HepG2 (cell line): ENCODE measurements around the gene CAPN11. TPM values are rescaled to one million over a fixed set of nuclear protein-coding genes. Genes with fewer than 3 reads are reported as not detected.

Experiments
- BHLHE40 ChIP-seq: IDR thresholded peaks from 2 replicates; pipeline ENCODE4 v1.6.1; 2011; ENCODE audit warnings: low read length, improper control_type of control experiment
- BRCA1 ChIP-seq: sonication (generic); formaldehyde crosslinking; IDR thresholded peaks from 2 replicates; pipeline ENCODE4 v1.4.0; 2020; ENCODE audit warnings: missing genetic modification reagents
- DR1 ChIP-seq: sonication (generic); formaldehyde crosslinking; IDR thresholded peaks from 2 replicates; pipeline ENCODE4 v1.8.0; 2021; ENCODE audit warnings: mild to moderate bottlenecking, missing genetic modification reagents, inconsistent platforms
- ERF ChIP-seq: IDR thresholded peaks from 2 replicates; pipeline ENCODE4 v1.6.1; 2018; ENCODE audit warnings: missing biosample characterization, missing genetic modification reagents
- GATAD1 ChIP-seq: IDR thresholded peaks from 2 replicates; pipeline ENCODE4 v1.6.1; 2016; ENCODE audit warnings: missing genetic modification reagents, missing compliant biosample characterization
- GLI4 ChIP-seq: sonication (generic); formaldehyde crosslinking; IDR thresholded peaks from 2 replicates; pipeline ENCODE4 v1.5.1; 2020; ENCODE audit warnings: missing genetic modification reagents, mild to moderate bottlenecking, moderate library complexity, borderline replicate concordance
- HIC2 ChIP-seq: sonication (generic); formaldehyde crosslinking; IDR thresholded peaks from 2 replicates; pipeline ENCODE4 v1.9.0; 2022; ENCODE audit warnings: low read depth, missing genetic modification reagents
- HMG20A ChIP-seq: IDR thresholded peaks from 2 replicates; pipeline ENCODE4 v1.6.1; 2016; ENCODE audit warnings: borderline replicate concordance
- MAX ChIP-seq: IDR thresholded peaks from 2 replicates; pipeline ENCODE4 v1.6.1; 2012; ENCODE audit warnings: inconsistent platforms
- MEF2D ChIP-seq: sonication (generic); formaldehyde crosslinking; IDR thresholded peaks from 2 replicates; pipeline ENCODE4 v1.5.1; 2020; ENCODE audit warnings: mild to moderate bottlenecking, missing genetic modification reagents
- NR2F1 ChIP-seq, 2 experiments: fragments of 450-650 bp in 1 of 2; formaldehyde crosslinking in 1 of 2; IDR thresholded peaks; 2 replicates each; pipeline versions ENCODE4 v1.5.0 to v1.6.1; 2016 to 2020; ENCODE audit warnings: mild to moderate bottlenecking in 1 of 2, missing compliant biosample characterization in 1 of 2, missing genetic modification reagents in 1 of 2, moderate library complexity in 1 of 2
- PHF20 ChIP-seq: sonication (generic); formaldehyde crosslinking; IDR thresholded peaks from 2 replicates; pipeline ENCODE4 v1.5.0; 2020; ENCODE audit warnings: mild to moderate bottlenecking, missing genetic modification reagents
- POLR2G ChIP-seq: fragments of 200-400 bp; formaldehyde crosslinking; IDR thresholded peaks from 2 replicates; pipeline ENCODE4 v1.6.1; 2018; ENCODE audit warnings: mild to moderate bottlenecking, low read depth, low read length, moderate library complexity
- SATB2 ChIP-seq: sonication (generic); formaldehyde crosslinking; IDR thresholded peaks from 2 replicates; pipeline ENCODE4 v1.5.0; 2020; ENCODE audit warnings: missing genetic modification reagents
- SSRP1 ChIP-seq: IDR thresholded peaks from 2 replicates; pipeline ENCODE4 v1.6.1; 2016; ENCODE audit warnings: control low read depth
- TFDP2 ChIP-seq: sonication (generic); formaldehyde crosslinking; IDR thresholded peaks from 2 replicates; pipeline ENCODE4 v1.4.0; 2020; ENCODE audit warnings: missing genetic modification reagents
- TOPORS ChIP-seq: sonication (generic); formaldehyde crosslinking; IDR thresholded peaks from 2 replicates; pipeline ENCODE4 v1.8.0; 2023; ENCODE audit warnings: mild to moderate bottlenecking, missing genetic modification reagents
- ZFP82 ChIP-seq: sonication (generic); formaldehyde crosslinking; IDR thresholded peaks from 2 replicates; pipeline ENCODE4 v1.5.1; 2020; ENCODE audit warnings: mild to moderate bottlenecking, missing genetic modification reagents, borderline replicate concordance
- ZNF232 ChIP-seq: sonication (generic); formaldehyde crosslinking; IDR thresholded peaks from 2 replicates; pipeline ENCODE4 v1.4.0; 2020; ENCODE audit warnings: missing genetic modification reagents, borderline replicate concordance
- ZNF329 ChIP-seq: sonication (generic); formaldehyde crosslinking; IDR thresholded peaks from 2 replicates; pipeline ENCODE4 v1.9.0; 2021; ENCODE audit warnings: low read depth, mild to moderate bottlenecking, missing genetic modification reagents
- ZNF441 ChIP-seq: sonication (generic); formaldehyde crosslinking; IDR thresholded peaks from 2 replicates; pipeline ENCODE4 v1.7.0; 2021; ENCODE audit warnings: missing genetic modification reagents, borderline replicate concordance
- ZNF501 ChIP-seq: sonication (generic); formaldehyde crosslinking; IDR thresholded peaks from 2 replicates; pipeline ENCODE4 v1.5.1; 2020; ENCODE audit warnings: mild to moderate bottlenecking, moderate library complexity, missing genetic modification reagents
- ZNF549 ChIP-seq: sonication (generic); formaldehyde crosslinking; IDR thresholded peaks from 2 replicates; pipeline ENCODE4 v1.5.0; 2020; ENCODE audit warnings: missing genetic modification reagents
- ZNF550 ChIP-seq: sonication (generic); formaldehyde crosslinking; IDR thresholded peaks from 2 replicates; pipeline ENCODE4 v1.4.0; 2020; ENCODE audit warnings: mild to moderate bottlenecking, missing genetic modification reagents, borderline replicate concordance
- ZNF589 ChIP-seq: sonication (generic); formaldehyde crosslinking; conservative IDR thresholded peaks from 2 replicates; pipeline ENCODE4 v1.8.0; 2022; ENCODE audit warnings: mild to moderate bottlenecking, moderate library complexity, missing genetic modification reagents
- ZNF670 ChIP-seq: sonication (generic); formaldehyde crosslinking; IDR thresholded peaks from 2 replicates; pipeline ENCODE4 v1.8.0; 2022; ENCODE audit warnings: mild to moderate bottlenecking, missing genetic modification reagents, borderline replicate concordance
- ZNF788 ChIP-seq: sonication (generic); formaldehyde crosslinking; IDR thresholded peaks from 2 replicates; pipeline ENCODE4 v1.5.0; 2020; ENCODE audit warnings: mild to moderate bottlenecking, missing genetic modification reagents, borderline replicate concordance
- ZNF790 ChIP-seq: sonication (generic); formaldehyde crosslinking; IDR thresholded peaks from 2 replicates; pipeline ENCODE4 v1.8.0; 2022; ENCODE audit warnings: missing genetic modification reagents, mild to moderate bottlenecking, borderline replicate concordance
- polyA plus RNA-seq, 8 experiments: library from polyadenylated mRNA; depleted of rRNA in 3 of 8; stranded (reverse) in 7 of 8; unstranded in 1 of 8; fragments of >200 nt; fragmentation: Illumina TruSeq in 4 of 8; extraction: Trizol in 4 of 8; gene quantifications; 2 replicates each; pipeline versions ENCODE4 v1.2.1 to v1.2.3, GENCODE V29; 2011 to 2016; ENCODE audit warnings: low read depth in 4 of 8, missing spikeins in 1 of 8, mixed read lengths in 1 of 8; ENCODE audit not compliant: insufficient read depth in 1 of 8
- total RNA-seq, 5 experiments: library from RNA; depleted of rRNA; stranded (reverse); fragments of >200 nt; fragmentation: Illumina TruSeq; extraction: Trizol; gene quantifications; 2 replicates each; pipeline ENCODE4 v1.2.3, GENCODE V29; 2016; ENCODE audit warnings: low read depth in 1 of 5

Gene CAPN11
- total and polyA plus RNA-seq, 2 of the 13 experiments (the other 11 are each of a cell fraction or from before 2014, with no cell fraction given): 0.07 to 0.11 TPM

- TF ChIP-seq PHF20 (CRISPR knock-in tag): no peak
- TF ChIP-seq ZFP82 (CRISPR knock-in tag): 0 out of 2 replicates have a peak, but pooled peaks have one; percentile 31
- TF ChIP-seq ZNF670 (CRISPR knock-in tag): no peak
- TF ChIP-seq GLI4 (CRISPR knock-in tag): no peak
- TF ChIP-seq ZNF589 (CRISPR knock-in tag): no peak
- peak; percentile 68 for TF ChIP-seq GATAD1 (CRISPR knock-in tag)
- peak; percentile 81 for TF ChIP-seq HMG20A (CRISPR knock-in tag)
- TF ChIP-seq BHLHE40: no peak
- TF ChIP-seq MEF2D (CRISPR knock-in tag): peak; percentile 54; the same call in 1 of the 2 replicates
- TF ChIP-seq DR1 (CRISPR knock-in tag): no peak
- no peak for TF ChIP-seq ZNF441 (CRISPR knock-in tag)
- TF ChIP-seq ZNF790 (CRISPR knock-in tag): no peak
- peak; percentile 71; the same call in 1 of the 2 replicates for TF ChIP-seq TOPORS (CRISPR knock-in tag)
- 0 out of 2 replicates have a peak, but pooled peaks have one; percentile 14 for TF ChIP-seq TFDP2
- no peak for TF ChIP-seq ZNF550 (CRISPR knock-in tag)
- TF ChIP-seq ZNF232 (CRISPR knock-in tag): no peak
- TF ChIP-seq ZNF788 (CRISPR knock-in tag): peak; percentile 65; the same call in 1 of the 2 replicates
- TF ChIP-seq SATB2 (CRISPR knock-in tag): 0 out of 2 replicates have a peak, but pooled peaks have one; percentile 50
- TF ChIP-seq POLR2G: no peak
- no peak; the same call in 1 of the 2 replicates for TF ChIP-seq HIC2 (CRISPR knock-in tag)
- peak; percentile 41; the same call in 1 of the 2 replicates for TF ChIP-seq ERF
- TF ChIP-seq NR2F1 (CRISPR knock-in tag; IDR thresholded peaks at IDR 0.05): peak in 1 of 2 experiments; percentile 27; a peak in 1 of 4 replicates
- TF ChIP-seq SSRP1 (CRISPR knock-in tag): no peak
- TF ChIP-seq BRCA1: no peak
- peak; percentile 63 for TF ChIP-seq MAX
- no peak for TF ChIP-seq ZNF329
- 0 out of 2 replicates have a peak, but pooled peaks have one; percentile 12 for TF ChIP-seq ZNF501 (CRISPR knock-in tag)
- TF ChIP-seq ZNF549 (CRISPR knock-in tag): no peak
Observed at GRCh38 chr6:44111434-44112417, 46.9 kb upstream of the CAPN11 start (continued).
